Measurements from ENCODE around the gene NUDCD2. TPM values are rescaled to one million over a fixed set of nuclear protein-coding genes. Genes with fewer than 3 reads are reported as not detected.
"Not testable (repeated sequence)": the region's sequence is repeated elsewhere in the genome, so short reads cannot be mapped to it uniquely, and the experiment has no call there.

NUDCD2 gene
- total RNA-seq, 1 donor from 2014 or later, result 19.0 TPM

DNA sequence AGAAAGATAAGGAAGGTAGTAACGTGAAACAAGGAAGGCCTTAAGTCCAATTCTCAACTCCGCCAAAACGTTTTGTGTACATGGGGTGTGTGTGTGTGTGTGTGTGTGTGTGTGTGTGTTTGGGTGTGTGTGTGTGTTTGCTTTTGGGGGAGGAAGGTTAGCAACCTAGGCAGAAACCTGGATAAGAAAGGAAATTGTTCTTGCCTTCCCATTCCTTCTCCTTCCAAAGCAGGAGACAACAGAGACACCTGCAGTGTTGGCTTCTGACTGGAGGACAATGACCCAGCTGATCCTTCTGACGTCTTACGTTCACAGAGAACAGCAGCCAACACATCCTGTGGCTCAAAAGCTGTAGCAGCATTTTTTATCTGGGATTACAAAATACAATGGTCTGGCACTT is 26.6 kb downstream of the NUDCD2 start:
- no peak for DNase-seq (ENCODE audit: low spot score)

DNA sequence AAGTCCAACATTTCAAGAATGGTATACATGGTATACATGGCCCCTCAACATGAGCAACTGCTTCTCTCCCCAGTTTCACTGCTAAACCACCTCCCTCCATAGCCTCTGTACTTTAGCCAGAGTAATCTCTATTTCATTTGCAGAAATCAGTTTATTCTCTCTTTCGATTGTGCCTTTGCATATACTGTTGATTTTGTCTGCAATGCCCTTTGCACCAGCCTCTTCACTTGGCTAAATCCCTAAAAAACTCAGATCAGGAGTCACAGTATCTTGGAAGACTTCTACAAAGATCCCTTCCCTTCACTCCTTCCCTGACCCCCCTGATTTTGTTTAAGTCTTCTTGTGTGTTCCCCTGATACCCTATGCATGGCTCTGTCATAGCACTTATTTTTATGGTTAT is 27.4 kb downstream of the NUDCD2 start:
- DNase-seq (ENCODE audit: low spot score), result no peak

DNA sequence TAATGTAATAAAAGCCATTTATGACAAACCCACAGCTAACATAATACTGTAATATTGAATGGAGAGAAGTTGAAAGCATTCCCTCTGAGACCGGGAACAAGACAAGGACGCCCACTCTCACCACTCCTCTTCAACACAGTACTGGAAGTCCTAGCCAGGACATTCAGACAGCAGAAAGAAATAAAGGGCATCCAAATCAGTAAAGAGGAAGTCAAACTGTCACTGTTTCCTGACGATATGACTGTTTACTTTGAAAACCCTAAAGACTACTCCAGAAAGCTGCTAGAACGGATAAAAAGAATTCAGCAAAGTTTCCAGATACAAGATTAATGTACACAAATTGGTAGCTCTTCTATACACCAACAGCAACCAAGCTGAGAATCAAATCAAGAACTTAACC is 33.8 kb downstream of the NUDCD2 start:
- DNase-seq (ENCODE audit: low spot score), result not testable (repeated sequence)

DNA sequence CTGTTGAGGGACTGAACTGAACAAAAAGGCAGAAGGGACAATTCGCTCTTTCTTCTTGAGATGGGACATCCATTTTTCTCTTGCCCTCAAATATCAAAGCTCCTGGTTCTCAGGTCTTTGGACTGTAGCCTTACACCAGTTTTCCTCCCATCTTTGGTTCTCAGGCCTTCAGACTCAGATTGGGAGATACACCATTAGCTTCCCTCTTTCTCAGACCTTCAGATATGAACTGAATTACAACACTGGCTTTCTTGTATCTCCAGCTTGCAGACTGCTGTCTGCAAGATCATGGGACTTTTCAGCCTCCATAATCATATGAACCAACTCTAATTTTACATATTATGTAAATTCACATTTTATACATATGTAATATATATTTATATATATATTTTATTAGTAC is 35.1 kb downstream of the NUDCD2 start:
- DNase-seq (ENCODE audit: low spot score), result no peak

DNA sequence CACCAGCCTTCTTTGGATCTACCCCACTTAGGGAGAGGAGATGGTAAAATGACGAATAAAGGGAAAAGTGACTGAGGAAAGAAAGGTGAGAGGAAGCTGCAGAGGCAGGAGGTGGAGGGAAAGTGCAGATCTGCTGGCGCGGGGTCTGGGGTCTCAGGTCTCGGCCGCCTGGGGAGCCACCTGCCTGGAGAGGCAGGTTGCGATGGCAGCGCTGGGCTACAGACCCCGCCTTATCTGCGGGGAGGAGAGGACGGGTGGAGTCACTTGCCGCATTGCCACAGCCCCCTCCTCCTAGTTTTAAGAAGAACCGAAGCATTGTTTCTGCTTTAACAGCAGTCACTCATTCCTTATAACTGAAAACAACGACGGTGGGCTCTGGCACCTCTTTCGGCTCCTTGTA is 44.2 kb downstream of the NUDCD2 start:
- DNase-seq (ENCODE audit: low spot score), result not testable (repeated sequence)

DNA sequence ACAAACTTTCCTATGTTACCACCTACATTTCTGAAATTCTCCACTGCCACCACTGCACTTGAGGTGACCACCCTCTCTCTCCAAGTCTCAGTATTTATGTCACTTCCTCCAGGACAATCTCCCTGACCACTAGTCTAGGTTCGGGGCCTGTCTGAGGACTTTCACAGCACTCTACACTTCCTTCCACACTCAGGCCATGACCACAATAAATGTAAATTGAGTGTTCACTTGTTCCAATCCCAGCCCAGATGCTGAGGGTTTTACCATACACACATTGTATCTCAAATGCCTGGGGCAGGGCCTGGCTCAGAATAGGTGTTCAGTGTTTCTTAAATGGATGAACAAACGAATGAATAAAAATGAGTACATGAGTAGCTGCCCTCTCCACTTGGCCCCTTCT is 49.4 kb downstream of the NUDCD2 start:
- no peak for DNase-seq (ENCODE audit: low spot score)

DNA sequence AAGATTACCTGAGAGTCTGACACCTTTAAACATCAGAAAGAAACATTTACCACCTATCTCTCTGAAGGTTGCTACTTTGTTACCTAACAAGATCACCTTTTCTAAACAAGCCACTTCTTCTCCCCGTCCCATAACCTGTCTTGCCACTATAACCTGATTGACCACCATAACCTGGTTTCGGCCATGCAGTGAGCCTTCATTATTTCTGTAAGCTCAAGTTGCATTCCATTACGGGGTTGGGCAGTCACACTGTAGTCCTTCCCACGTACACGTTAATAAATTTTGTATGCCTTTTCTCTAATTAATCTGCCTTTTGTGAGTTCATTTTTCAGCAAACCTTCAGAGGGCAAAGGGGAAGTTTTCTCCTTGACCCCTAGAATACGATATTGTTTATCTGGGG is 50.5 kb downstream of the NUDCD2 start:
- DNase-seq (ENCODE audit: low spot score), result no peak

DNA sequence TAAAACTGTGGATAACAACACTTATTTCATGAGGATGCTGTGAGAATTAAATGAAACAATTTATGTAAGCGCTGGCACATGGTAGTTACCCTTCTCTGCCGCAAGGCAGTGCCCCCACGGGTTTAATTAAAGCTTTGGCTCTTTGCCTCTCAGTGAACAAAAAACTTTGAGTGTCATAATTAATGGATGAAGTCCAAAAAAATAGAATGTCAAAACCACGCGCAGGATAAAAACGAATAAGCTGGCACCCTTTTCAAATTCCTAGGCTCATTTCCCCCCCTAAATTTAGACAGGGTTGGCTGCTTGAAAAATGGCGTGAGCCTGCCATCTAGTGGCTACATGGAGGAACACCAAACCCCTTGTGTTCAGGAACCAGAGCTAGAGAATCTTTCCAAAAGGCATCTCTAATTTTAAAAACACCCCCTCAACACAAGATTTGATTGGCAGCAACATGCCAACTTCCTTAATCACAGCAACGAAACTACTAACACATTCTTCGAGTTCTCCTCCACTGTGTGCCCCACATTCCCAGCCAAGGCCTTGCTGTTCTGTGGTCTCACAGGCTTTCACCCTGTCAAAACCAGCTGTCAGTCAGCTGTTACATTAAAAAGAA is 51.5 kb downstream of the NUDCD2 start:
- DNase-seq (ENCODE audit: low spot score), result no peak

DNA sequence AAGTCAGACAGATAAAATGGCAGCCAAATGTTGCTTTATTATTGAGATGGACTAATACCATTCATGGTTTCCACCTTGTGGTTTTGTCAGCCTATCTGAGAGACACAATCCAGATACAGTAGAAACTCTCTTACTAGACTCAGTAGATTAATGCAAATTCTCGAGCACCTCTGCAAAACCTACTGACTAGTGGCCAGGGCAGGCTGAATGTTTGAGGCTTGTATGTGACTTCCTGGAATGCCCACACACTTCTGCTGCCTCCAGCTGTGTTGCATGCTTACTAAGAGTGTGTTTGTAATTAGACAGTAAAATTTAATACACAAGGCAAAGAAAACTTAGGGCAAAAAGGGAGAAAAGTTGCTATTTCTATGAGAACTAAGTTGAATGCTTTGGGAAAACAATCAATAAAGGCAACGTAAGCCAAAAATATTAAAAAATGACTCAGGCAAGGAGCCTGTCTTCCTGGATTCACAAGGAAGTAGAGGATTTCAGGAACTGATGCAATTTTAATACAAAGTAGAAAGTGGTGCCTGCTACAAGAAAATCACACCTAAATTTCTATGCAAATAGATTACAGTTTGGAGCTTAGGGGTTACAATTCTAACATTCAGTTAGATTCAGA is 52.8 kb downstream of the NUDCD2 start:
- DNase-seq (ENCODE audit: low spot score), result no peak

DNA sequence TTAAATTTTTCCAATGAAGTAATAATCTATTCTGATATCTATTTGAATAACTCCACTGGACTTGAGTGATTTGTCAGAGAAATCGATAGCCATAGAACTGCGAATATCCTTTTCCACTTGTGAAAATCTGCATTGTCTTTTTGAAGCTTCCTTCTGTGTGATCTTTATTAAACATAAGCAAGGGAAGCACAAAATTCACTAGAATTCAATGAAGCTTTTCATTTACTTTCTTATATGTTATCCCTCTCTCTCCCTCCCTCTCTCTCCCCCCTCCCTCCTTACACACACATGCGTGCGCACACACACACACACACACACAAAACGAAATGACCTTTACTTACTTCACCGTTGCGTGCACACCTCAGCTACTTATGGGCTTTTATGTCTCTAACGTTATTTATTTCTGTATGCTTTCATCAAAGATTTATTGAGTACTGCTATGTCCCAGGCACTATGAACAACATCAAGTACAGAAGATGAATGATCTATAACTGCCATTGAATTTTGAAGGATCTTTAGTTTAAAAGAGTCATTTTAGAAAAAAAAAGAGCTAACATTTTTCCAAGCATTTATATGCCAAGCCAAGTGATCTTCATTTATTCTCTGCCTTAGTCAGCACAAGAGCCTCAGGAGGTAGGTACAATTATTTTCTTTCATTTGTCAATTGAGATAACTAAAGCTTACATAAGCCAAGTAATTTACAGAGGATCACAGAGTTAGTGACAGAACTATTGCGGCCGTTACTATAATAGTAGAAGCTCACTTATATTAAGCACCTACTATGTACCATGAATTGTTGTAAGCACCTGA is 55.3 kb downstream of the NUDCD2 start:
- DNase-seq (ENCODE audit: low spot score), result no peak

DNA sequence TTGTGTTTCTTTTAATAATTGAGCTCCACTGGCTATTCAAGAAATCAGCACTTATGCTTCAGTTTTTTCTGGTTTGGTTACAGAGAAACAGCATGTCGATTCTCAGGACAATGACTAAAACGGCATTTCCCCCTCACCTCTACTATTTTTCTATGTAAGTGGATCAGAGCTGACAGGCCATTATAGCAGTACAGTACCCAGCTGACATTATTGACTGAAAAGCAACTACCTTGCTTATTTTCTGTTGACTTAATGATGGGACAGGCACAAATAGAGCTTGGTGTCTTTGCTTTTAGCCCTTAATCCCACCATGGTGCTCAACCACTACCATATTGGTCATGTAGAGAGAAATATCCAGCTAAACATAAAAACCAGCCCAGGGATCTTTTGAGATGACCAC is 57.9 kb downstream of the NUDCD2 start:
- no peak for DNase-seq (ENCODE audit: low spot score)

DNA sequence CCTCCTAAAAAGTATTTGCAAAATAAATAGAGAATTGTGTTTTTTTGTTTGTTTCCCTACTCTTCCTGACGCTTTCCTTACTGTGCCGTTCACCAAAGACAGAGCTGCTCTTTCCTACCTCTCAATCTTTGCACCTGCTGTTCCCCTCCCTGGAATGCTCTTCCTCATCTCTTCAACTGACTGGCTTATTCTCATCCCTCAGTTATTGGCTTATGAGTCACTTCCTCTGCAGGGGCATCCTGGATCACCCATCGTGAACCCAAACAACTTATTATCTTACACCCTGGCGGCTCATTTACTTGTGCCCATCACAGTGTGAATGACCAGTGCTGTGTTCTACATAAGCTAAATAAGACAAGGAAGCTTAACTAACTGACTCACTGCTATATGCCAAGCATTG is 58.6 kb downstream of the NUDCD2 start:
- no peak for DNase-seq (ENCODE audit: low spot score)

DNA sequence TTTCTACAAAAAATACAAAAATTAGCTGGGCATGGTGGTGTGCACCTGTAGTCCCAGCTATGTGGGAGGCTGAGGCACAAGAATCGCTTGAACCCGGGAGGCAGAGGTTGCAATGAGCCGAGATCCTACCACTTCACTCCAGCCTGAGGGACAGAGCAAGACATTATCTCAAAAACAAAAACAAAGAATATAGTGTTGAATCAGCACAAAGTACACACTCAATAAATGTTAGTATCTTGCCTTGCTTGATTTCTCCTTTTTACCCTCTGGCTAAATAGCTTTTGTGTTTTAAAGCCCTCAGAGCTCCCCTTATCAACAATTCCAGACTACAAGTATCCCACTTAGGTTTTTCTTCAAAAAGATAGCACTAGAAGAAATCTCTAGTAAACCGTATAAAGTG is 60.0 kb downstream of the NUDCD2 start:
- DNase-seq (ENCODE audit: low spot score), result no peak

DNA sequence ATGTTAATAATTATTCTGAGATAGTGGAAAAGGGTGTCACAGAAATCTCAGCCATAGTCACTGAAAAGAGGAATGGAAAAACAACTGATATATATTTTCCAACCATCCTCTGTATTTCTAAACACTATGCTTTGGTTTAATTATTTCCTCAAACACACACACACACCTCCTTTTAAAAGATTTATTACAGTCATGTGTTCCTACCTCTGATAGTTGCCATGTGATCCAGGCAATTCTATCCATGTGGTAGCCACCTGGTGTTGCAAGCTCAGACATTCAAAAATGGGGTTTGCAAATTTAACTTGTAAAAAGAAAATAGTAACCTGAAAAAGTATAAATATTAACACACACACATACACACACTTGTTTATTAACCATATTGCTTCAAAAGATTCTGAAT is 62.5 kb downstream of the NUDCD2 start:
- DNase-seq (ENCODE audit: low spot score), result no peak

DNA sequence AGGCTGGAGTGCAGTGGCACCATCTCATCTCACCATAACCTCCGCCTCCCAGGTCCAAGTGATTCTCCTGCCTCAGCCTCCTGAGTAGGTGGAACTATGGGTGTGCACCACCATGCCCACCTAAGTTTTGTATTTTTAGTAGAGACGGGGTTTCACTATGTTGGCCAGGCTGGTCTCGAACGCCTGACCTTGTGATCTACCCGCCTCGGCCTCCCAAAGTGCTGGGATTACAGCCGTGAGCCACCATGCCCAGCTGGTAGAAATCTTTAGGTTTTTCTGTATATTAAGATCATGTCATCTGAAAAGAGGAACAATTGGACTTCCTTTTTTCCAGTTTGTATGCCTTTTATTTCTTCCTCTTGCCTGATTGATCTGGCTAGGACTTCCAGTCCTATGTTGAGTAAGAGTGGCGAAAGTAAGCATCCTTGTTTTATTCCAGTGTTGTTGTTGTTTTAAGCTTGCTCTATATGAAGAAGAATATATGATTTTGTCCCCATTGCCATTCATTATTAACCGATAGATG is 63.0 kb downstream of the NUDCD2 start:
- DNase-seq (ENCODE audit: low spot score), result not testable (repeated sequence)

Other genes starting within 250 kb of the NUDCD2 start
- 82.7 TPM for gene CCNG1, start 22.5 kb downstream of the NUDCD2 start, total RNA-seq
- gene HMMR, start 530 bp upstream of the NUDCD2 start, total RNA-seq, result 0.32 TPM
- 34.3 TPM for gene MAT2B, start 45.5 kb upstream of the NUDCD2 start, total RNA-seq

Measured in mesenteric fat pad (tissue), 1 donor.